Left ventricle myocardium inferior (tissue), 1 donor: ENCODE results near the gene KCNB1. TPM values are rescaled to one million over a fixed set of nuclear protein-coding genes. Genes with fewer than 3 reads are reported as not detected.

Source experiments
- DNase-seq: peaks from one replicate; pipeline ENCODE4 v3.0.0-alpha.2; 2020
- H3K27ac ChIP-seq: fragments of 200-600 bp; replicated peaks from 2 replicates; pipeline ENCODE4 v1.8.0; 2021
- H3K27me3 ChIP-seq: fragments of 200-600 bp; 2 replicates; pipeline ENCODE4 v1.8.0; 2021; ENCODE audit warnings: low read depth
- H3K36me3 ChIP-seq: fragments of 200-600 bp; 2 replicates; pipeline ENCODE4 v1.8.0; 2021
- H3K4me1 ChIP-seq: fragments of 200-600 bp; 2 replicates; pipeline ENCODE4 v1.8.0; 2021
- H3K4me3 ChIP-seq: fragments of 200-600 bp; 2 replicates; pipeline ENCODE4 v1.8.0; 2021; ENCODE audit warnings: mild to moderate bottlenecking, moderate library complexity
- H3K9me3 ChIP-seq: fragments of 200-600 bp; replicated peaks from 2 replicates; pipeline ENCODE4 v1.8.0; 2021
- CTCF ChIP-seq: fragments of 200-600 bp; IDR thresholded peaks from 2 replicates; pipeline ENCODE4 v1.8.0; 2021; ENCODE audit warnings: antibody characterized with exemption, mild to moderate bottlenecking, borderline replicate concordance
- intact Hi-C: fragments of 100-400 bp; cut with micrococcal nuclease; formaldehyde crosslinking; loops from one replicate; pipeline ENCODE4 v1.11.0; 2022
- total RNA-seq: library from RNA; stranded (reverse); fragmentation: NEBNext Ultra II Directional; extraction: Animal tissue kit (Norgen Biotek cat#: 25700); gene quantifications from one replicate; pipeline ENCODE4 v1.2.1, GENCODE V29; 2021
- donor health status: DM: no; HTN: yes; CAD: no; lungs with severe emphysema.

The KCNB1 gene
- total RNA-seq, 1 donor from 2014 or later = 0.77 TPM

GRCh38 chr20:49335476-49335875, 147.0 kb downstream of the KCNB1 start:
- Histone ChIP-seq H3K4me1 (no peaks in the 10 kb centered on the region), H3K27ac (no peak overlapping the region), H3K4me3 (no peak overlapping the region), H3K9me3 (no peaks in the 10 kb centered on the region), H3K27me3 (peaks cover 50% of the 10 kb centered on the region), H3K36me3 (no peaks in the 10 kb centered on the region)
- intact Hi-C loops = loop anchor here (10.0 kb wide), 1 partner anchor 199 kb away; no protein-coding TSS in a partner anchor
- TF ChIP-seq CTCF = no peak
- DNase-seq = no peak

GRCh38 chr20:49330701-49331615, 151.5 kb downstream of the KCNB1 start:
- intact Hi-C loops = loop anchor here (10.0 kb wide), 1 partner anchor 204 kb away; no protein-coding TSS in a partner anchor
- TF ChIP-seq CTCF = no peak
- peaks cover 72% of the 10 kb centered on the region for H3K27me3 ChIP-seq

GRCh38 chr20:49328790-49329189, 153.7 kb downstream of the KCNB1 start:
- no peak for TF ChIP-seq CTCF
- H3K9me3 ChIP-seq = no peaks in the 10 kb centered on the region
- no peak overlapping the region for H3K27ac ChIP-seq
- no peak overlapping the region for H3K4me3 ChIP-seq
- no peaks in the 10 kb centered on the region for H3K4me1 ChIP-seq
- intact Hi-C loops = no loop called here
- H3K36me3 ChIP-seq = no peaks in the 10 kb centered on the region
- H3K27me3 ChIP-seq = peaks cover 79% of the 10 kb centered on the region
- no peak for DNase-seq

More at GRCh38 chr20:49330701-49331615, 151.5 kb downstream of the KCNB1 start:
- Histone ChIP-seq H3K4me1 (no peaks in the 10 kb centered on the region), H3K9me3 (no peaks in the 10 kb centered on the region), H3K27ac (no peak overlapping the region), H3K36me3 (no peaks in the 10 kb centered on the region), H3K4me3 (no peak overlapping the region)
- no peak for DNase-seq

DNA sequence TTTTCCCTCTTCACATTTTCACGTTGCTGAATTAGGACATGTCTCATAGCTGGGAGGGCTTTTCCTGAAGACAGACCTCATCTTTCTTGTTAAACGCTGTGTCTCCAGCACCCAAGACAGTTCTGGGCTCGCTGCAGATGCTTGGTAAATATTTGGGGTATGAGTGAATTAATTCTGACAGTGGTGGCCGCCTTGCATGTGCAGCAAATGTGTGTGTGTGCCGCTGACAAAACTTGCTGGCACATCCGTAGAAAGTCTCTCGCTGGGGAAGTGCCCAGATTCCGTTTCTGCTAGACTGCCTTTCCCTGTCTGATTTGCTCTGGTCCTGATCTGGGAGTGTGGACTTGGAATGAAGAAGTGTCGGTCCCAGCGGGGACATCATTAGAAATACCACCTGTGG, 156.4 kb downstream of the KCNB1 start:
- no peak overlapping the region for H3K4me3 ChIP-seq
- H3K27ac ChIP-seq = no peak overlapping the region
- intact Hi-C loops = no loop called here

GRCh38 chr20:49324306-49324705, 158.2 kb downstream of the KCNB1 start:
- TF ChIP-seq CTCF = no peak
- intact Hi-C loops = no loop called here
- Histone ChIP-seq H3K36me3 (no peaks in the 10 kb centered on the region), H3K27ac (no peak overlapping the region), H3K27me3 (peaks cover 77% of the 10 kb centered on the region), H3K9me3 (no peaks in the 10 kb centered on the region), H3K4me3 (no peak overlapping the region), H3K4me1 (peaks cover 2% of the 10 kb centered on the region)
- DNase-seq = no peak

More for the DNA sequence above, 156.4 kb downstream of the KCNB1 start:
- H3K27me3 ChIP-seq = peaks cover 72% of the 10 kb centered on the region
- no peaks in the 10 kb centered on the region for H3K9me3 ChIP-seq
- no peaks in the 10 kb centered on the region for H3K4me1 ChIP-seq
- DNase-seq = no peak
- TF ChIP-seq CTCF = no peak
- no peaks in the 10 kb centered on the region for H3K36me3 ChIP-seq
